ENCODE data around the gene THAP7.

- no peak for TF ChIP-seq CTCF (IDR thresholded peaks at IDR 0.05)
- TF ChIP-seq POLR2A (IDR thresholded peaks at IDR 0.05; ENCODE audit: low read depth): no peak
Measured at GRCh38 chr22:20991252-20992055, 10.5 kb downstream of the THAP7 start.

Data from esophagus muscularis mucosa (tissue), 3 donors.